ENCODE results near the gene NHSL1.

Gene NHSL1

GRCh38 chr6:138419766-138420165, 79.5 kb downstream of the NHSL1 start:
- Histone ChIP-seq H3K27ac (ENCODE audit: low read length) (no peak overlapping the region), H3K4me1 (ENCODE audit: control insufficient read depth, insufficient read depth, low read length) (no peaks in the 10 kb centered on the region), H3K4me3 (ENCODE audit: low read length) (no peak overlapping the region), H3K27me3 (ENCODE audit: control insufficient read depth, insufficient read depth, low read length) (no peaks in the 10 kb centered on the region), H3K9me3 (ENCODE audit: control insufficient read depth, insufficient read depth, low read length) (no peaks in the 10 kb centered on the region), H3K36me3 (ENCODE audit: control insufficient read depth, insufficient read depth, low read length) (peaks cover 5% of the 10 kb centered on the region; the same call in 1 of the 2 replicates)
- WGBS (ENCODE audit: insufficient coverage, insufficient read length), result no CpG with 5 or more reads among the region's 3 CpGs
- DNase-seq (ENCODE audit: low read depth, low spot score), result no peak

GRCh38 chr6:138418118-138418742, 81.1 kb downstream of the NHSL1 start:
- H3K4me1 ChIP-seq (ENCODE audit: control insufficient read depth, insufficient read depth, low read length), result no peaks in the 10 kb centered on the region
- H3K27ac ChIP-seq (ENCODE audit: low read length), result no peak overlapping the region
- no peaks in the 10 kb centered on the region for H3K36me3 ChIP-seq (ENCODE audit: control insufficient read depth, insufficient read depth, low read length)
- WGBS (ENCODE audit: insufficient coverage, insufficient read length), result no CpG with 5 or more reads among the region's 3 CpGs
- H3K4me3 ChIP-seq (ENCODE audit: low read length), result no peak overlapping the region
- no peaks in the 10 kb centered on the region for H3K9me3 ChIP-seq (ENCODE audit: control insufficient read depth, insufficient read depth, low read length)
- DNase-seq (ENCODE audit: low read depth, low spot score), result no peak
- no peaks in the 10 kb centered on the region for H3K27me3 ChIP-seq (ENCODE audit: control insufficient read depth, insufficient read depth, low read length)

GRCh38 chr6:138417493-138418117, 81.7 kb downstream of the NHSL1 start:
- no CpG with 5 or more reads among the region's 3 CpGs for WGBS (ENCODE audit: insufficient coverage, insufficient read length)

GRCh38 chr6:138416206-138416605, 83.1 kb downstream of the NHSL1 start:
- Histone ChIP-seq H3K9me3 (ENCODE audit: control insufficient read depth, insufficient read depth, low read length) (no peaks in the 10 kb centered on the region), H3K27me3 (ENCODE audit: control insufficient read depth, insufficient read depth, low read length) (no peaks in the 10 kb centered on the region), H3K4me3 (ENCODE audit: low read length) (no peak overlapping the region), H3K27ac (ENCODE audit: low read length) (no peak overlapping the region), H3K36me3 (ENCODE audit: control insufficient read depth, insufficient read depth, low read length) (0 out of 2 replicates have a peak, but pooled peaks cover 3% of the 10 kb centered on the region), H3K4me1 (ENCODE audit: control insufficient read depth, insufficient read depth, low read length) (no peaks in the 10 kb centered on the region)
- no CpG with 5 or more reads among the region's 4 CpGs for WGBS (ENCODE audit: insufficient coverage, insufficient read length)
- no peak for DNase-seq (ENCODE audit: low read depth, low spot score)

More at GRCh38 chr6:138417493-138418117, 81.7 kb downstream of the NHSL1 start:
- Histone ChIP-seq H3K4me3 (ENCODE audit: low read length) (no peak overlapping the region), H3K9me3 (ENCODE audit: control insufficient read depth, insufficient read depth, low read length) (no peaks in the 10 kb centered on the region), H3K4me1 (ENCODE audit: control insufficient read depth, insufficient read depth, low read length) (no peaks in the 10 kb centered on the region), H3K27me3 (ENCODE audit: control insufficient read depth, insufficient read depth, low read length) (no peaks in the 10 kb centered on the region), H3K36me3 (ENCODE audit: control insufficient read depth, insufficient read depth, low read length) (no peaks in the 10 kb centered on the region), H3K27ac (ENCODE audit: low read length) (no peak overlapping the region)
- DNase-seq (ENCODE audit: low read depth, low spot score), result no peak

GRCh38 chr6:138415125-138415524, 84.2 kb downstream of the NHSL1 start:
- 0 out of 2 replicates have a peak, but pooled peaks cover 3% of the 10 kb centered on the region for H3K36me3 ChIP-seq (ENCODE audit: control insufficient read depth, insufficient read depth, low read length)
- H3K27ac ChIP-seq (ENCODE audit: low read length), result no peak overlapping the region
- no peak for DNase-seq (ENCODE audit: low read depth, low spot score)
- H3K9me3 ChIP-seq (ENCODE audit: control insufficient read depth, insufficient read depth, low read length), result no peaks in the 10 kb centered on the region
- H3K27me3 ChIP-seq (ENCODE audit: control insufficient read depth, insufficient read depth, low read length), result no peaks in the 10 kb centered on the region
- H3K4me3 ChIP-seq (ENCODE audit: low read length), result no peak overlapping the region
- WGBS (ENCODE audit: insufficient coverage, insufficient read length), result no CpG with 5 or more reads among the region's 5 CpGs
- H3K4me1 ChIP-seq (ENCODE audit: control insufficient read depth, insufficient read depth, low read length), result no peaks in the 10 kb centered on the region

- no peak for DNase-seq (ENCODE audit: low read depth, low spot score)
- Histone ChIP-seq H3K4me3 (ENCODE audit: low read length) (no peak overlapping the region), H3K9me3 (ENCODE audit: control insufficient read depth, insufficient read depth, low read length) (no peaks in the 10 kb centered on the region), H3K36me3 (ENCODE audit: control insufficient read depth, insufficient read depth, low read length) (peaks cover 7% of the 10 kb centered on the region; the same call in 1 of the 2 replicates), H3K4me1 (ENCODE audit: control insufficient read depth, insufficient read depth, low read length) (no peaks in the 10 kb centered on the region), H3K27ac (ENCODE audit: low read length) (no peak overlapping the region), H3K27me3 (ENCODE audit: control insufficient read depth, insufficient read depth, low read length) (no peaks in the 10 kb centered on the region)
- WGBS (ENCODE audit: insufficient coverage, insufficient read length), result no CpG with 5 or more reads among the region's 6 CpGs
Observed at GRCh38 chr6:138410972-138411880, 88.1 kb downstream of the NHSL1 start.

GRCh38 chr6:138410048-138410735, 89.1 kb downstream of the NHSL1 start:
- Histone ChIP-seq H3K4me3 (ENCODE audit: low read length) (no peak overlapping the region), H3K27ac (ENCODE audit: low read length) (no peak overlapping the region), H3K36me3 (ENCODE audit: control insufficient read depth, insufficient read depth, low read length) (peaks cover 7% of the 10 kb centered on the region; the same call in 1 of the 2 replicates), H3K9me3 (ENCODE audit: control insufficient read depth, insufficient read depth, low read length) (no peaks in the 10 kb centered on the region), H3K4me1 (ENCODE audit: control insufficient read depth, insufficient read depth, low read length) (no peaks in the 10 kb centered on the region; the same call in 1 of the 2 replicates), H3K27me3 (ENCODE audit: control insufficient read depth, insufficient read depth, low read length) (no peaks in the 10 kb centered on the region)
- no CpG with 5 or more reads among the region's 8 CpGs for WGBS (ENCODE audit: insufficient coverage, insufficient read length)
- DNase-seq (ENCODE audit: low read depth, low spot score), result no peak

GRCh38 chr6:138406443-138406842, 92.9 kb downstream of the NHSL1 start:
- H3K27me3 ChIP-seq (ENCODE audit: control insufficient read depth, insufficient read depth, low read length), result no peaks in the 10 kb centered on the region
- no CpG with 5 or more reads among the region's 2 CpGs for WGBS (ENCODE audit: insufficient coverage, insufficient read length)
- H3K27ac ChIP-seq (ENCODE audit: low read length), result no peak overlapping the region
- H3K9me3 ChIP-seq (ENCODE audit: control insufficient read depth, insufficient read depth, low read length), result no peaks in the 10 kb centered on the region
- H3K4me1 ChIP-seq (ENCODE audit: control insufficient read depth, insufficient read depth, low read length), result peaks cover 3% of the 10 kb centered on the region; the same call in 1 of the 2 replicates
- no peak for DNase-seq (ENCODE audit: low read depth, low spot score)
- peaks cover 5% of the 10 kb centered on the region; the same call in 1 of the 2 replicates for H3K36me3 ChIP-seq (ENCODE audit: control insufficient read depth, insufficient read depth, low read length)
- H3K4me3 ChIP-seq (ENCODE audit: low read length), result no peak overlapping the region

- Histone ChIP-seq H3K4me1 (ENCODE audit: control insufficient read depth, insufficient read depth, low read length) (peaks cover 3% of the 10 kb centered on the region; the same call in 1 of the 2 replicates), H3K27me3 (ENCODE audit: control insufficient read depth, insufficient read depth, low read length) (no peaks in the 10 kb centered on the region), H3K9me3 (ENCODE audit: control insufficient read depth, insufficient read depth, low read length) (no peaks in the 10 kb centered on the region), H3K27ac (ENCODE audit: low read length) (no peak overlapping the region), H3K36me3 (ENCODE audit: control insufficient read depth, insufficient read depth, low read length) (peaks cover 5% of the 10 kb centered on the region; the same call in 1 of the 2 replicates), H3K4me3 (ENCODE audit: low read length) (no peak overlapping the region)
- WGBS (ENCODE audit: insufficient coverage, insufficient read length), result no CpG with 5 or more reads among the region's 5 CpGs
- no peak for DNase-seq (ENCODE audit: low read depth, low spot score)
Observed at GRCh38 chr6:138405816-138406413, 93.4 kb downstream of the NHSL1 start.

Measured in iPS DF 6.9 (cell line).